HG03558 (cell line): ENCODE measurements around the gene CST9L.

Source experiments
- ATAC-seq: cut with Tn5 transposase; IDR thresholded peaks from one replicate; pipeline ENCODE4 v1.9.1; 2021; ENCODE audit warnings: moderate number of reproducible peaks; ENCODE audit not compliant: unreplicated experiment; ENCODE audit errors: extremely low read depth

Gene CST9L, protein sequence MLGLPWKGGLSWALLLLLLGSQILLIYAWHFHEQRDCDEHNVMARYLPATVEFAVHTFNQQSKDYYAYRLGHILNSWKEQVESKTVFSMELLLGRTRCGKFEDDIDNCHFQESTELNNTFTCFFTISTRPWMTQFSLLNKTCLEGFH

DNA sequence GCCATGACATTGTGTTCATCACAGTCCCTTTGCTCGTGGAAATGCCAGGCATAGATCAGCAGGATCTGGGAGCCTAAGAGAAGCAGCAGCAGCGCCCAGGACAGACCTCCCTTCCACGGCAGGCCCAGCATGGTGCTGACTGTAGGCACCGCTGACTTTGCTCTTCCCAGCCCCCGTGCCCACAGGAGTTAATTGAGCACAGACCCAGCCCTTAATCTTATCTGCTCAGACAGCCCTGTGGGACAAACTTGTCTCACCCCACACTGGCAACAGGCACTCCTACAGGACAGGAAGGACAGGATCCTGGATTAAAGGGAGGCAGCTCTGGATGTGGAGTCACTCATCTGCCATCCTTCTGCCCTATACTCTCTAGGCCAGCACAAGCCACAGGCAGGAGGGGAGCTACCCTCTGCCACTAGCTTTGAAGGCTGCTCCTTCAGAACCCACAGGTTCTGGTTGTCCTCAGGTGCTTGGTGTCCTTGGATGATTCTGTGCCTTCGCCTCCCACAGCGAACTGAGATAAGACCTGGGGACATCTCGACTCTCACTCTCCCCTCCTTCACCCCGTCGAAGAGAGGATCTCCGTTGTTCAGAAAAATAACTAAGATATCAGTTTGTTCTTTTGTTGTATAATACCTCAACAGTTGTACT, at the start of gene CST9L:
Gene CST9L (minus strand): TSS at position 165 of the 651 bp plus-strand sequence. CDS start 34 bp downstream, at position 131.
- ATAC-seq = no peak

DNA sequence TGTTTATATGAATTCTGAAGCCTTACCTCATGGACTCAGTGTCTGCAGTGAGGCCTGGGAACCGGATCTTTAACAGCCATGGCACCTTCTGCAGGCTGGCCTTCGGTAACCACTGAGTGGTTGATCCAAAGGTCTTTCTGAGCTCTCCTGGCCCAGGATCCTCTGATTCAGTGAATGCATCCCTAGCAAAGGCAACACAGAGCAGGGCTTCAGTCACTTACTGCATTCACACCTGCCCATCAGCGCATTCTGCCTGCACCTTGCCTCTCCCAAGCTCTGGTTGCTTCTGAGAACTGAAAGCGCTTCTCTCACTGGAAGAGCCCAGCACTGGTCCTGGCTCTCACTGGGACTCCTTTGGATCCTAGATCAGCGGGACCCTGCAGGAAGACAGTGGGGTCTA, 45.9 kb upstream of the CST9L start:
- no peak for ATAC-seq

GRCh38 chr20:23613676-23614075, 45.4 kb upstream of the CST9L start:
- no peak for ATAC-seq

DNA sequence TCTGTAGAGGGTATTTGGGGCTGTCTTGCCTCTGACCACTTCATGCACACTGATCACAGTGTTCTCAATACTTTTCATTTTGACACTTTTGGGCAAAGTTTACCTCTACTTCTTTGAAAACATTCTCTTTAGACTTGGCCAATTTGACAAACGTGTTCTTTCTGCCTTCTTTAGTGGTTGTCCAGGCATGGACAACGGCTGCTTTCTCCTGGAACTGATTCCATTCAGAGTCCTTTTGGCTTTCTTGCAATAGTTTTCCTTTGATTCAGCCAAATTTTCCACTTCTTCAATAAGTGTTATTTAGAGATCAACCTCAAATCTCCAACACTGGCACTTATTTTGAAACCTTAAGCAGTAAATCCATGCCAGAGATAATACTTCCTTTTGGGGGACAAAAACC, 44.1 kb upstream of the CST9L start:
- ATAC-seq = no peak

GRCh38 chr20:23609486-23610109, 41.3 kb upstream of the CST9L start:
- ATAC-seq = no peak

- ATAC-seq = no peak
These were observed 40.1 kb upstream of the CST9L start for GRCh38 chr20:23608251-23608846.

- ATAC-seq = no peak
These were observed 39.4 kb upstream of the CST9L start for GRCh38 chr20:23607497-23608245.

DNA sequence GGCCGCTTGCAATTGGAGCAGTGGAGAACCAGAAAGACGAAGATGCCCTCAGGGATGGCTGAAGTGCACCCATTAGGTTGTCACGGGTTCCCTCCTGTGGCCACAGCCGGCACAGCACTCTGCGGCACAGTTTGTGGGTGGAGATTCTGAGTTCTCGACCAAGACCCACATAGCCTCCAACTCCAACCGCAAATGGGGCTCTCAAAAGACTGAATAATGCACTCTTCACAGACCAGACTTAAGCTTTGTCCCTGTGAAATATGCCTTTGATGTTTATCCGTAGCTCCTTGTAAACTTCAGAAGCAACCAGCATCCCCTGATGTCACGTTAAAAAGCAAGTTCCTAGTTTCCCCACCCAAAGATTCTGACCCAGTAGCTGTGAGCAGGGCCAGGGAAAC, 38.4 kb upstream of the CST9L start:
- ATAC-seq = peak; percentile 65

GRCh38 chr20:23605867-23606651, 37.8 kb upstream of the CST9L start, which contains the start of gene CST9:
TSS of gene CST9 (minus strand) at chr20:23605917. CDS start at chr20:23605864, 53 bp downstream.
- ATAC-seq = no peak

GRCh38 chr20:23604306-23604705, 36.0 kb upstream of the CST9L start:
- no peak for ATAC-seq

- ATAC-seq = no peak
These were observed 35.0 kb upstream of the CST9L start for GRCh38 chr20:23603321-23603720.

- ATAC-seq = no peak
These were observed 34.4 kb upstream of the CST9L start for GRCh38 chr20:23602699-23603098.

- no peak for ATAC-seq
These were observed 34.0 kb upstream of the CST9L start for GRCh38 chr20:23602241-23602640.

GRCh38 chr20:23601715-23602114, 33.4 kb upstream of the CST9L start:
- ATAC-seq = no peak

GRCh38 chr20:23598481-23598880, 30.2 kb upstream of the CST9L start:
- no peak for ATAC-seq

DNA sequence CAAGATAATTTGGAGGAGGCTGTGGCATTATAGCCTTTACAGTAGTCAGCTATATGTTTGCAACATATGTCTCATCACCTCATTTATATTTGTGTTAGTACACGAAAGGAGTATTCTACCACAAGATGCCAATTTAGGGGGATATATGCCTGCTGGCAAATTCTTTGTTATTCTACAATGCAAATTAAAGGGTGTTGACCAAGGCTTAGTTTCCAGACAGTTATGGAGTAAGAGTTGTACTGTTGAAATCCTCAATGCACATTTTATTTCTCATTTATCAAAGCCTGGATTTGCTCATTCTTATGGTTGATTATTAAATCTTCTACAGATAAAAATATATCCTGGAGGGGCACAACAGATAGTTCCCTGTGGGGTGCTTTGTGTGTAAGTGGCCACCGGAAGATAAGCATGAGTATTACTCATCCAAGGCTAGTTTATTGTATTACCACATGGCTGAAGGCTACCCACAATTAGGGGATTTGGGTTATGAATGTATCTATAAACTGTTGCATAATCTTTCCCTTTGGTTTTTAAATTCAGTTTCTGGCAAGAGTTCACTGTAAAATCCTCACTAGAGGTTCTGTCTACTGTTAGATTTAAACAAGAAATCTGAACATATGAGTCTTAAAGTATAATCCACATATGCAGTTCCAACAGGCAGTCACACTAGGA, 28.4 kb upstream of the CST9L start:
- ATAC-seq = no peak

GRCh38 chr20:23595941-23596340, 27.7 kb upstream of the CST9L start:
- ATAC-seq = no peak

DNA sequence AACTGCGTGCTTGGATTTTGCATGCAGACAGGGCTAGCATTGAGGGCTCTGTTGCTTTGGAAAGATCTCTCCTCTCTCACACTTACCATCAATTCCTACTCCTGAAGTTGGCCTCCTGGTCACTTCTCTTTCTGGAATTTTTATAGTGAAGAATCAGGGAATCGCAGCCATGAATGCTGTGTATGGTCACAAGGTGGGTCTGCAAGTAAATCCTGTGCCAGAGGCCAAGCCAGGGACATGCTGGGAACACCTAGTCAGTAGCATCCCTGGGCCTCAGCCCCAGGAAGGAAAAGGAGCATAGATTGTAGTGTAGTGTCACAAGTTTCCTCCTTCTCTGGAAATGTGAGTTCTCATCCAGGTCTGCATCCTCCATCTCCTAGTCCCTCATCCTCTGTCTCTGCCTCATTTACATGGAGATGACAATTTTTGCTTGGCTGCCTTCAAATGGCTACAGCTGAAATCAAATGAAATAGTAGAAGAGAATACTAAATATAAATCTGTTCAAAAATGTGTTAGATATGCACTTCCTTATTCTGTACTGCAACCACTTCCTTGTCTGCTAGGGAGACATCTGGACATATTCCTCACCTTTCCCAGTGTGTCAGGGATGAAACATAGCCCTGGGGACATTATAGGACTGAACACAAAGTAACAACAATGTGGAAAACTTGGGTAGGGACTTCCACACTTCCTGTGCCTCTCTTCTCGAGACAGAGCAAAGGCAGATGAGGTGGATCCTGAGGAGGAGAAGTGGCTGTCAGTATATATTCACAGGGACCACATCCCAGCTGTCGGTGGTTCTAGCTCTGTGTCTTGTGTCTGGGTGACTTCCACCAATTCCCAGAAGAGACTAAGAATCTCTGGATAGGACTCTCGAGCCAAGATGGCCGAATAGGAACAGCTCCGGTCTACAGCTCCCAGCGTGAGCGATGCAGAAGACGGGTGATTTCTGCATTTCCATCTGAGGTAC, 20.4 kb upstream of the CST9L start:
- no peak for ATAC-seq
